ENCODE data around the gene ARHGDIB. TPM values are rescaled to one million over a fixed set of nuclear protein-coding genes. Genes with fewer than 3 reads are reported as not detected.

ARHGDIB gene
- total and polyA plus RNA-seq, 2 donors (not counting 1 experiment from before 2014, with no cell fraction given) = 8.3 to 43.7 TPM

DNA sequence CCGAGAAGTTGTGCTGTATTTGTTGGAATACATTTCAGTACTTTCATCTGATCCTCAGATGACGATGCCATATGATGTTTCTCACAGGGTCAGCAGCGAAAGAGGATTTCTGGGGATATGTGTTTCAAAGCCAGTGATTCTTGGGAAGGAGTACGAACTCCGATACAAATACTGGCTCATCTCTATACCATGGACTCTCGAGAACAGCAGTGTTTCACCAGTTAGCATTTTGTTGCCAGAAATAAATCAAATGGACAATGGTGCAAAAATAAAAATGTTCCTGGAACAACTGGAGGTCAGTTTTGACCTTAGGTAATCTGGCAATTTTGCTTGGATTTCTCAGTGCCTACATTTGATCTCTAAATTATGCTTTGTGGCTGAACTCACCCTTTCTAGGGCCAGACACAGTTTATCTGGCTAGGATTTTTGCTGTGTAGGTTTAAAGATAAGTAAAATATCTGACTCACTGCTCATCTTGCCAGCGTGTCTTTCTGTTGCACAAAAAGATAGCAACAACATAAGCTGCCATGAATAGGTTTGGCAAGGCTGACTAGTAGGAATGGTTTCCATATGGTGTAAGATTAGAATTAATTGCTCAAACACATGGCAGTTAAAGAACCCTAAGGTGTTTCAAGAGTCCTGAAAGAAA lies 64.8 kb downstream of the ARHGDIB start:
- DNase-seq (ENCODE audit: low read depth in 2 of 2) = peak; percentile 80 to 91
- Histone ChIP-seq H3K4me1 (ENCODE audit: control insufficient read depth, extremely low read depth, insufficient read depth, low read length) (no peaks in the 10 kb centered on the region), H4K20me1 (ENCODE audit: control insufficient read depth, extremely low read depth, insufficient read depth, low read length) (no peaks in the 10 kb centered on the region), H3K36me3 (ENCODE audit: control insufficient read depth, insufficient read depth, low read length) (no peaks in the 10 kb centered on the region), H3K9me3 (ENCODE audit: control insufficient read depth, insufficient read depth, low read depth, low read length) (no peaks in the 10 kb centered on the region), H3K27me3 (ENCODE audit: control insufficient read depth, insufficient read depth, low read length) (no peaks in the 10 kb centered on the region), H3K9ac (ENCODE audit: insufficient read depth, low read length) (no peak overlapping the region), H3K4me2 (ENCODE audit: extremely low read depth, insufficient read depth, low read length) (peak overlapping the region; percentile 76), H3K4me3 (replicated peaks in 1 of 4; ENCODE audit: control extremely low read depth in 1 of 4, insufficient read depth in 1 of 4, low read depth in 3 of 4, low read length in 4 of 4) (peak overlapping the region in 2 of 4 experiments; percentile 5 to 12), H2AFZ (ENCODE audit: low read length) (peak overlapping the region; percentile 60), H3K27ac (ENCODE audit: insufficient read depth, low read length) (no peak overlapping the region), H3K79me2 (ENCODE audit: control insufficient read depth, insufficient read depth, low read length) (no peaks in the 10 kb centered on the region)
- no peak for TF ChIP-seq CTCF (conservative IDR thresholded peaks at IDR 0.05 in 1 of 2, IDR thresholded peaks at IDR 0.05 in 1 of 2; ENCODE audit: low read depth in 1 of 2, low read length in 2 of 2)
- no peak for TF ChIP-seq EZH2 (IDR thresholded peaks at IDR 0.05; ENCODE audit: low read length, missing control alignments)

DNA sequence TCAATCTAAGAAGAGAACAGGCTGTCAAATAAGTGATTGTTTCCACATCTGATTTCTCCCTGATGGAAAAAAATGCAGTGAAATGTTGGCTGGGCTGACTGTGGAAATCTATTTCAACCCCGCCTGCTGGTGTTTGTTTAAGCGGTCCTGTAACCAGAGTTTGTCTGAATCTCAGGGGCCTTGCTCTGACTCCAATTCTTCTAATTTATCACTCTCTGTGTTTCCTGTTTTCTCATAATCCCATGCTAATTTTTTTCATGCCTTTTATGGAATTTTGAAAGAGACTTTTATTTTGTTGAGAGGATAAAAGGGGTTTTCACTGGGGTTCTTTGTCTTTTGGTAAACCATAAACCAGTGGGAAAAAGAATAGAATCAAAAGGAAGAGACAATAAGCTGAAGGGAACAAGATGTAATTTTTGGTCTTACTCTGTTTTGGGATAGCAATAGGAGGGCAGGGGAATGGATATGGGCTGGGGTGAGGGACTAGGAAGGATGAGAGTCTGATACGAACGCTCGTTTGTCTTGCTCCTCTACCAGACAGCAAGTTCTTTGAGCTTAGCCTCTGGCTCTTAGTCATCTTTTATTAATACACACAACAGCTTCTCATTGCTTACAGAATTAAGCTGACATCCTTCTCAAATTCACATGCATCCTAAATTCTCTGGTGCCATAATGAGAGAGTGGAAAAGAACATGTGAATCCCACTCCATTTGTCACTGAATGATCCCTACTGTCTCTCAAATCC lies 67.7 kb downstream of the ARHGDIB start:
- Histone ChIP-seq H3K4me2 (ENCODE audit: extremely low read depth, insufficient read depth, low read length) (no peak overlapping the region), H3K27ac (ENCODE audit: insufficient read depth, low read length) (no peak overlapping the region), H3K9me3 (ENCODE audit: control insufficient read depth, insufficient read depth, low read depth, low read length) (no peaks in the 10 kb centered on the region), H3K36me3 (ENCODE audit: control insufficient read depth, insufficient read depth, low read length) (no peaks in the 10 kb centered on the region), H3K4me1 (ENCODE audit: control insufficient read depth, extremely low read depth, insufficient read depth, low read length) (no peaks in the 10 kb centered on the region), H3K79me2 (ENCODE audit: control insufficient read depth, insufficient read depth, low read length) (no peaks in the 10 kb centered on the region), H2AFZ (ENCODE audit: low read length) (peak overlapping the region; percentile 14), H3K27me3 (ENCODE audit: control insufficient read depth, insufficient read depth, low read length) (peaks cover 2% of the 10 kb centered on the region), H3K4me3 (replicated peaks in 1 of 4; ENCODE audit: control extremely low read depth in 1 of 4, insufficient read depth in 1 of 4, low read depth in 3 of 4, low read length in 4 of 4) (no peak overlapping the region), H4K20me1 (ENCODE audit: control insufficient read depth, extremely low read depth, insufficient read depth, low read length) (no peaks in the 10 kb centered on the region), H3K9ac (ENCODE audit: insufficient read depth, low read length) (no peak overlapping the region)
- DNase-seq (ENCODE audit: low read depth in 2 of 2) = peak; percentile 42 to 44
- TF ChIP-seq EZH2 (IDR thresholded peaks at IDR 0.05; ENCODE audit: low read length, missing control alignments) (no peak), CTCF (conservative IDR thresholded peaks at IDR 0.05 in 1 of 2, IDR thresholded peaks at IDR 0.05 in 1 of 2; ENCODE audit: low read depth in 1 of 2, low read length in 2 of 2) (peak in 1 of 2 donors; percentile 40)

DNA sequence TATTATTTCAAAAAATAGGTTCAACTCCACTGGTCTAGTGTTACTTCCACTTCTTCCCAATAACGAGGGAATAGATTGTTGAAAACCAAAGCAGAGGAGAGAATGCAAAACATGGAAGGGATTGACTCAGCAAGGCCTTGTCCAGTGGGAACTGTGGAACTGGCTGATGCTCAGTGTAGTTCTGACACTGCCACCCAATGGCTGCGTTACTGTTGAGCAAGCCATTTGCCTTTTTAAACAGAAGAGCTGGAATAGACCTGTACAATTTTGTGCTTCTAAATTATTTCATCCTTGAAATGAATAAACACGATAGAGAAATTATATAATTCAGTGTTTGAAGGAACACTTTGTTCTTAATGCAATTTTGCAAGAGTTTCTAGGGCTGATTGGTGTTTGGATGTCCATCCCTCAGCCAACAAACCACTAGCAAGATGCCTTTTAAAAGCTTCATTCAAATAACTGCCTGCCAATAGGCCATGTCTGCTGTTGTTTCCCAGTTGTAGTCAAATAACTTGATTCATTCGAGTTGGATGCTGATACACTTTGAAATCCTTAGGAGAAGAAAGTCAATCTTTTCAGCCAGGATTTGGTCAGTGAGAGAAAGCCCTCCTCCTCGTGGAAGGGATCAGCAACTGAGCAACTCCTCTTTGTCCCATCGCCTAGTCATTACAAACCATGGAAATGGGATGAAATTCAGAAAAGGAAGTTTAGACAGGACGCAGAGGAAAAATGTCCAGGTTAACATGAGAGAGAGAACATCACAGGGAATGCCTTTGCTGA lies 68.5 kb downstream of the ARHGDIB start:
- H3K27me3 ChIP-seq (ENCODE audit: control insufficient read depth, insufficient read depth, low read length) = peaks cover 2% of the 10 kb centered on the region
- no peaks in the 10 kb centered on the region for H3K4me1 ChIP-seq (ENCODE audit: control insufficient read depth, extremely low read depth, insufficient read depth, low read length)
- no peak overlapping the region for H3K4me2 ChIP-seq (ENCODE audit: extremely low read depth, insufficient read depth, low read length)
- no peaks in the 10 kb centered on the region for H3K79me2 ChIP-seq (ENCODE audit: control insufficient read depth, insufficient read depth, low read length)
- H3K9me3 ChIP-seq (ENCODE audit: control insufficient read depth, insufficient read depth, low read depth, low read length) = no peaks in the 10 kb centered on the region
- TF ChIP-seq EZH2 (IDR thresholded peaks at IDR 0.05; ENCODE audit: low read length, missing control alignments) (no peak), CTCF (conservative IDR thresholded peaks at IDR 0.05 in 1 of 2, IDR thresholded peaks at IDR 0.05 in 1 of 2; ENCODE audit: low read depth in 1 of 2, low read length in 2 of 2) (peak in 1 of 2 donors; percentile 23)
- no peak overlapping the region for H3K9ac ChIP-seq (ENCODE audit: insufficient read depth, low read length)
- H3K27ac ChIP-seq (ENCODE audit: insufficient read depth, low read length) = no peak overlapping the region
- peak in 1 of 2 donors; percentile 48 for DNase-seq (ENCODE audit: low read depth in 2 of 2)
- no peaks in the 10 kb centered on the region for H4K20me1 ChIP-seq (ENCODE audit: control insufficient read depth, extremely low read depth, insufficient read depth, low read length)
- no peak overlapping the region for H3K4me3 ChIP-seq (replicated peaks in 1 of 4; ENCODE audit: control extremely low read depth in 1 of 4, insufficient read depth in 1 of 4, low read depth in 3 of 4, low read length in 4 of 4)
- H2AFZ ChIP-seq (ENCODE audit: low read length) = peak overlapping the region; percentile 14
- H3K36me3 ChIP-seq (ENCODE audit: control insufficient read depth, insufficient read depth, low read length) = no peaks in the 10 kb centered on the region

Measured in fibroblast of lung (primary cell).